Activated CD4-positive, CD25-positive, alpha-beta regulatory T cell (primary cell): ENCODE data around the gene EDN2.

Experiments
- DNase-seq, 4 experiments: peaks; one replicate each; lab custom pipeline; 2025; lab: John Stamatoyannopoulos, UW

Gene EDN2

GRCh38 chr1:41437011-41437355 is 47.5 kb downstream of the EDN2 start:
- DNase-seq: no peak

- DNase-seq: no peak
These were observed 48.0 kb downstream of the EDN2 start for GRCh38 chr1:41436281-41437010.

- no peak for DNase-seq
These were observed 48.8 kb downstream of the EDN2 start for GRCh38 chr1:41435570-41436178.

GRCh38 chr1:41434748-41435449 is 49.6 kb downstream of the EDN2 start:
- DNase-seq: no peak

GRCh38 chr1:41434306-41434705 is 50.2 kb downstream of the EDN2 start:
- no peak for DNase-seq

GRCh38 chr1:41433501-41433900 is 51.0 kb downstream of the EDN2 start:
- DNase-seq: no peak

- DNase-seq: peak; percentile 17 to 56 (median 40)
These were observed 51.8 kb downstream of the EDN2 start for GRCh38 chr1:41432481-41433280.

- DNase-seq: no peak
These were observed 52.8 kb downstream of the EDN2 start for GRCh38 chr1:41431490-41432350.

GRCh38 chr1:41430582-41430981 is 53.9 kb downstream of the EDN2 start:
- no peak for DNase-seq

- no peak for DNase-seq
These were observed 54.4 kb downstream of the EDN2 start for GRCh38 chr1:41430069-41430468.

GRCh38 chr1:41429641-41430035 is 54.8 kb downstream of the EDN2 start:
- DNase-seq: no peak
